CD14-positive monocyte (primary cell): ENCODE measurements around the gene GALNT10. TPM values are rescaled to one million over a fixed set of nuclear protein-coding genes. Genes with fewer than 3 reads are reported as not detected.

Source experiments
- DNase-seq, 3 donors: peaks; one replicate each; pipeline ENCODE4 v3.0.0-alpha.2; 2011 to 2022
- H2AFZ ChIP-seq: 2 replicates; pipeline ENCODE4 v1.6.0; 2012; ENCODE audit warnings: mild to moderate bottlenecking, low read depth, low read length, inconsistent platforms; ENCODE audit not compliant: insufficient read depth, poor library complexity, severe bottlenecking
- H3K27ac ChIP-seq, 2 donors: 1 replicate in 1 of 2; 2 replicates in 1 of 2; pipeline ENCODE4 v1.5.1; 2012 to 2013; ENCODE audit warnings: low read length in 2 of 2, control low read depth in 1 of 2, inconsistent platforms in 1 of 2, low read depth in 1 of 2, mild to moderate bottlenecking in 1 of 2
- H3K27me3 ChIP-seq, 2 donors: one replicate each; pipeline versions ENCODE4 v1.6.0 to v1.6.1; 2011 to 2013; ENCODE audit warnings: low read length in 2 of 2; ENCODE audit not compliant: control insufficient read depth in 2 of 2, insufficient read depth in 2 of 2
- H3K36me3 ChIP-seq, 2 donors: replicated peaks in 1 of 2; 1 replicate in 1 of 2; 2 replicates in 1 of 2; pipeline versions ENCODE4 v1.5.1 to v1.6.1; 2012 to 2013; ENCODE audit warnings: low read length in 2 of 2, control low read depth in 1 of 2, inconsistent platforms in 1 of 2, mild to moderate bottlenecking in 1 of 2; ENCODE audit not compliant: insufficient read depth in 2 of 2, control insufficient read depth in 1 of 2
- H3K4me1 ChIP-seq, 2 donors: 1 replicate in 1 of 2; 2 replicates in 1 of 2; pipeline versions ENCODE4 v1.5.1 to v1.6.1; 2012 to 2013; ENCODE audit warnings: low read length in 2 of 2, control low read depth in 1 of 2, inconsistent platforms in 1 of 2, mild to moderate bottlenecking in 1 of 2, moderate library complexity in 1 of 2; ENCODE audit not compliant: insufficient read depth in 2 of 2, control insufficient read depth in 1 of 2
- H3K4me2 ChIP-seq: replicated peaks from 2 replicates; pipeline ENCODE3; 2012; ENCODE audit warnings: low read length, moderate library complexity, mild to moderate bottlenecking; ENCODE audit not compliant: poor library complexity, severe bottlenecking; ENCODE audit errors: extremely low read depth
- H3K4me3 ChIP-seq, 3 experiments: fragments of 200-600 bp in 1 of 3; sonication (generic) in 1 of 3; replicated peaks in 1 of 3; 1 replicate in 2 of 3; 2 replicates in 1 of 3; pipeline ENCODE4 v1.5.1; 2011 to 2013; ENCODE audit warnings: low read length in 3 of 3, mild to moderate bottlenecking in 3 of 3, control low read depth in 2 of 3, low read depth in 2 of 3, inconsistent platforms in 1 of 3, moderate library complexity in 1 of 3
- H3K79me2 ChIP-seq: 2 replicates; pipeline ENCODE4 v1.6.0; 2012; ENCODE audit warnings: mild to moderate bottlenecking, control low read depth, inconsistent platforms, low read length, moderate library complexity; ENCODE audit not compliant: insufficient read depth
- H3K9ac ChIP-seq: 2 replicates; pipeline ENCODE4 v1.6.0; 2017; ENCODE audit warnings: low read length, mild to moderate bottlenecking; ENCODE audit not compliant: insufficient read depth, poor library complexity, severe bottlenecking
- H3K9me3 ChIP-seq, 2 donors: replicated peaks in 1 of 2; 1 replicate in 1 of 2; 2 replicates in 1 of 2; pipeline versions ENCODE4 v1.5.1 to v1.6.1; 2012 to 2013; ENCODE audit warnings: low read length in 2 of 2, control low read depth in 1 of 2; ENCODE audit not compliant: control insufficient read depth in 1 of 2, insufficient read depth in 1 of 2
- H4K20me1 ChIP-seq: 2 replicates; pipeline ENCODE4 v1.6.0; 2012; ENCODE audit warnings: mild to moderate bottlenecking, low read length, control low read depth, moderate library complexity; ENCODE audit not compliant: insufficient read depth
- H3K27ac Mint-ChIP-seq, 7 donors: one replicate each; pipeline ENCODE4 v1.8.0; 2020; ENCODE audit warnings: mild to moderate bottlenecking in 7 of 7, mixed read lengths in 7 of 7, moderate library complexity in 6 of 7, inconsistent platforms in 2 of 7
- H3K27me3 Mint-ChIP-seq, 3 donors: one replicate each; pipeline ENCODE4 v1.8.0; 2021 to 2022; ENCODE audit warnings: low read depth in 3 of 3, mild to moderate bottlenecking in 3 of 3, mixed read lengths in 3 of 3, moderate library complexity in 3 of 3, inconsistent platforms in 1 of 3
- H3K36me3 Mint-ChIP-seq, 2 donors: one replicate each; pipeline ENCODE4 v1.8.0; 2020; ENCODE audit warnings: mixed read lengths in 2 of 2, inconsistent platforms in 1 of 2, mild to moderate bottlenecking in 1 of 2
- H3K4me1 Mint-ChIP-seq: one replicate; pipeline ENCODE4 v1.8.0; 2020; ENCODE audit warnings: mild to moderate bottlenecking, mixed read lengths
- H3K4me3 Mint-ChIP-seq, 2 donors: one replicate each; pipeline ENCODE4 v1.8.0; 2020; ENCODE audit warnings: mild to moderate bottlenecking in 2 of 2, mixed read lengths in 2 of 2, moderate library complexity in 1 of 2
- H3K9me3 Mint-ChIP-seq, 7 donors: one replicate each; pipeline ENCODE4 v1.8.0; 2020 to 2022; ENCODE audit warnings: mixed read lengths in 7 of 7, mild to moderate bottlenecking in 6 of 7, moderate library complexity in 6 of 7, inconsistent platforms in 2 of 7
- WGBS: methylation state at CpG from one replicate; pipeline ENCODE4 v1.1.5; 2013; ENCODE audit warnings: missing lambda C conversion rate; ENCODE audit not compliant: insufficient coverage; 5-methylcytosine and 5-hydroxymethylcytosine counted together
- intact Hi-C, 2 donors: fragments of 100-400 bp; cut with micrococcal nuclease; formaldehyde crosslinking; loops; one replicate each; pipeline versions ENCODE4 v1.15.0 to v1.15.1; 2023
- polyA plus RNA-seq, 3 donors: library from polyadenylated mRNA; depleted of rRNA in 1 of 3; unstranded in 2 of 3; stranded (reverse) in 1 of 3; fragments of 300-500 nt in 2 of 3; fragments of >200 nt in 1 of 3; fragmentation: Illumina TruSeq in 2 of 3; gene quantifications; 1 replicate in 2 of 3; 2 replicates in 1 of 3; pipeline ENCODE4 v1.2.3, GENCODE V29; 2012 to 2021
- TF ChIP-seq, protein P1 (sequence below): fragments of 200-600 bp; IDR thresholded peaks from one replicate; pipeline ENCODE4 v1.8.0; 2022; ENCODE audit warnings: antibody characterized with exemption, mild to moderate bottlenecking

The GALNT10 gene
- polyA plus RNA-seq, 3 donors, result 6.2 to 11.6 (median 7.3) TPM

DNA sequence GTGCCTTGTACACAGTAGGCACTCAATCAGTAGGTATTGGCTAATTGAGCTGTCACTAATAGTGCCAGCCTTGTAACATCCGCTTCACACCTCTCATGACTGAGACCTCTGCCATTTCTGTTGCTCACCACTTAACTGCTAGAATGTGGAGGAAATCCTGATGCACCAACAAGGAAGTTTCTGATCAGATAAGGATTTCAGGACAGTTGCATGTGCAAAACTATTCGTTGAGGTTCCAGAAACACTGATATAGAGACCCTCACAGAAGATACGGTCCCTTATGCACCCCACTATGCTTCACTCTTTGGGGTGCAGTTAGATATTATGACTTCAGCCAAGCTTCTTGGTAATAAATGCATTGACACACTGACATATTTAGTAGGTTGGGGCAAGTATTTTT is 266.0 kb downstream of the GALNT10 start:
- Mint-ChIP-seq H3K9me3 (no peaks in the 10 kb centered on the region), H3K27ac (no peak overlapping the region), H3K4me1 (peaks cover 2% of the 10 kb centered on the region), H3K36me3 (peaks cover 76 to 85% of the 10 kb centered on the region in 2 donors), H3K4me3 (no peak overlapping the region), H3K27me3 (peaks cover 0 to 2% (median 0%) of the 10 kb centered on the region in 3 donors)
- Histone ChIP-seq H3K4me2 (no peak overlapping the region), H3K9ac (no peak overlapping the region), H3K79me2 (no peaks in the 10 kb centered on the region), H3K4me3 (no peak overlapping the region), H3K27me3 (no peaks in the 10 kb centered on the region), H3K27ac (no peak overlapping the region), H3K4me1 (no peaks in the 10 kb centered on the region), H3K36me3 (peaks cover 78 to 99% of the 10 kb centered on the region in 2 donors), H3K9me3 (no peaks in the 10 kb centered on the region), H2AFZ (no peak overlapping the region), H4K20me1 (peaks cover 15% of the 10 kb centered on the region)
- TF ChIP-seq, protein P1, sequence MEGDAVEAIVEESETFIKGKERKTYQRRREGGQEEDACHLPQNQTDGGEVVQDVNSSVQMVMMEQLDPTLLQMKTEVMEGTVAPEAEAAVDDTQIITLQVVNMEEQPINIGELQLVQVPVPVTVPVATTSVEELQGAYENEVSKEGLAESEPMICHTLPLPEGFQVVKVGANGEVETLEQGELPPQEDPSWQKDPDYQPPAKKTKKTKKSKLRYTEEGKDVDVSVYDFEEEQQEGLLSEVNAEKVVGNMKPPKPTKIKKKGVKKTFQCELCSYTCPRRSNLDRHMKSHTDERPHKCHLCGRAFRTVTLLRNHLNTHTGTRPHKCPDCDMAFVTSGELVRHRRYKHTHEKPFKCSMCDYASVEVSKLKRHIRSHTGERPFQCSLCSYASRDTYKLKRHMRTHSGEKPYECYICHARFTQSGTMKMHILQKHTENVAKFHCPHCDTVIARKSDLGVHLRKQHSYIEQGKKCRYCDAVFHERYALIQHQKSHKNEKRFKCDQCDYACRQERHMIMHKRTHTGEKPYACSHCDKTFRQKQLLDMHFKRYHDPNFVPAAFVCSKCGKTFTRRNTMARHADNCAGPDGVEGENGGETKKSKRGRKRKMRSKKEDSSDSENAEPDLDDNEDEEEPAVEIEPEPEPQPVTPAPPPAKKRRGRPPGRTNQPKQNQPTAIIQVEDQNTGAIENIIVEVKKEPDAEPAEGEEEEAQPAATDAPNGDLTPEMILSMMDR, result no peak
- intact Hi-C loops, result no loop called here
- DNase-seq, result no peak
- no CpG with 5 or more reads among the region's 3 CpGs for WGBS

DNA sequence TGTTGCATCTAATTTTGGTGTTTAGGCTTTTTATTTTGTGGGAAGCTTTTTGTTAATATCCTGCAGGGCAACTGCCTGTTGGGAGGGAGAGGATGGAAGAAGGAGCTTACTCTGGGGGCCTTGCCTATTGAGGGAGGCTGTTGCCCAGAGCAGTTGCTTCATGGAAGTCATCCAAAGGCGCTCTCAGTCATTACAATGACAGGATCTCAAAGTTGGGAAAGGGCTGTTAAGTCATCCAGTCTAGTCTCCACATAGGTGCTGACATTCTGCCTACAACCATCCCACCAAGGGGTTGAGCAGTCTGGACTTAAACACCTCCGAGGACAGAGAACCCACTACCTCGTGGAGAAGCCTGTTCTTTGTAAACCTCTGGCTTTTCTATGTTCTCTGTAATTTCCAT is 268.5 kb downstream of the GALNT10 start:
- Histone ChIP-seq H4K20me1 (peaks cover 12% of the 10 kb centered on the region), H3K9ac (no peak overlapping the region), H3K36me3 (peaks cover 54 to 74% of the 10 kb centered on the region in 2 donors), H2AFZ (no peak overlapping the region), H3K4me2 (no peak overlapping the region), H3K4me3 (no peak overlapping the region), H3K4me1 (no peaks in the 10 kb centered on the region), H3K27me3 (no peaks in the 10 kb centered on the region), H3K27ac (no peak overlapping the region), H3K79me2 (no peaks in the 10 kb centered on the region), H3K9me3 (no peaks in the 10 kb centered on the region)
- Mint-ChIP-seq H3K4me1 (peaks cover 2% of the 10 kb centered on the region), H3K4me3 (no peak overlapping the region), H3K36me3 (peaks cover 60 to 71% of the 10 kb centered on the region in 2 donors), H3K9me3 (no peaks in the 10 kb centered on the region), H3K27ac (no peak overlapping the region), H3K27me3 (peaks cover 0 to 2% (median 2%) of the 10 kb centered on the region in 3 donors)
- TF ChIP-seq, protein P1, result no peak
- intact Hi-C loops, result no loop called here
- WGBS, result 94% methylated on average over 2 of the region's 3 CpGs
- no peak for DNase-seq
